Lower lobe of right lung (tissue), 2 donors: ENCODE results near the gene C19orf38. TPM values are rescaled to one million over a fixed set of nuclear protein-coding genes. Genes with fewer than 3 reads are reported as not detected.
A peak's percentile ranks its signal among the peaks of the same experiment; 100 is the strongest.
"Not testable (repeated sequence)": the region's sequence is repeated elsewhere in the genome, so short reads cannot be mapped to it uniquely, and the experiment has no call there.

Experiments
- ATAC-seq, 2 donors: fragments of 200-7000 bp; cut with Tn5 transposase; one replicate each; pipeline ENCODE4 v1.9.1; 2020 to 2022; ENCODE audit warnings: mild to moderate bottlenecking in 2 of 2, moderate library complexity in 2 of 2
- DNase-seq: peaks from one replicate; pipeline ENCODE4 v3.0.0-alpha.2; 2020
- H3K27ac ChIP-seq: fragments of 200-600 bp; one replicate; pipeline ENCODE4 v1.8.0; 2022
- H3K27me3 ChIP-seq: fragments of 200-600 bp; one replicate; pipeline ENCODE4 v1.8.0; 2022; ENCODE audit warnings: low read depth
- H3K36me3 ChIP-seq: fragments of 200-600 bp; one replicate; pipeline ENCODE4 v1.8.0; 2022; ENCODE audit warnings: mild to moderate bottlenecking
- H3K4me1 ChIP-seq: fragments of 200-600 bp; one replicate; pipeline ENCODE4 v1.8.0; 2022
- H3K4me3 ChIP-seq: fragments of 200-600 bp; one replicate; pipeline ENCODE4 v1.8.0; 2022; ENCODE audit warnings: mild to moderate bottlenecking
- H3K9me3 ChIP-seq: fragments of 200-600 bp; one replicate; pipeline ENCODE4 v1.8.0; 2022
- CTCF ChIP-seq: fragments of 200-600 bp; IDR thresholded peaks from one replicate; pipeline ENCODE4 v1.8.0; 2022; ENCODE audit warnings: antibody characterized with exemption, mild to moderate bottlenecking
- intact Hi-C: fragments of 100-400 bp; cut with DNase I; formaldehyde crosslinking; loops from one replicate; pipeline ENCODE4 v1.11.0; 2022
- total RNA-seq: library from RNA; stranded (reverse); fragmentation: NEBNext Ultra II Directional; extraction: Animal tissue kit (Norgen Biotek cat#: 25700); gene quantifications from one replicate; pipeline ENCODE4 v1.2.1, GENCODE V29; 2021
- donor health status: DM: no; HTN: yes; CAD: no; lungs with severe emphysema.

C19orf38 gene
- total RNA-seq, 1 donor from 2014 or later = 11.7 TPM

- Histone ChIP-seq H3K4me3 (peak within 1 kb of the TSS; percentile 68), H3K27ac (peak within 1 kb of the TSS; percentile 79), H3K36me3 (no peaks in the 10 kb centered on the region), H3K27me3 (no peaks in the 10 kb centered on the region), H3K9me3 (no peaks in the 10 kb centered on the region), H3K4me1 (peaks cover 14% of the 10 kb centered on the region)
- peak; percentile 59 for TF ChIP-seq CTCF
- intact Hi-C loops = no loop called here
- DNase-seq = peak; percentile 99
- ATAC-seq = peak; percentile 97 to 98
Observed at GRCh38 chr19:10870955-10871603, 22.9 kb downstream of the C19orf38 start, which contains the start of gene CARM1. TSS of gene CARM1 (plus strand) at chr19:10871553. CDS start at chr19:10871703, 150 bp downstream.

GRCh38 chr19:10871711-10872545 lies 23.7 kb downstream of the C19orf38 start:
- DNase-seq = peak; percentile 71
- Histone ChIP-seq H3K27me3 (no peaks in the 10 kb centered on the region), H3K4me1 (peaks cover 23% of the 10 kb centered on the region), H3K27ac (peak overlapping the region; percentile 79), H3K4me3 (peak overlapping the region; percentile 68), H3K9me3 (no peaks in the 10 kb centered on the region), H3K36me3 (no peaks in the 10 kb centered on the region)
- intact Hi-C loops = no loop called here
- no peak for ATAC-seq
- TF ChIP-seq CTCF = no peak

- ATAC-seq (no peak), DNase-seq (no peak)
- no peak for TF ChIP-seq CTCF
- intact Hi-C loops = no loop called here
- Histone ChIP-seq H3K9me3 (no peaks in the 10 kb centered on the region), H3K4me1 (peaks cover 30% of the 10 kb centered on the region), H3K27ac (peak overlapping the region; percentile 79), H3K4me3 (peak overlapping the region; percentile 68), H3K36me3 (no peaks in the 10 kb centered on the region), H3K27me3 (no peaks in the 10 kb centered on the region)
Observed at GRCh38 chr19:10872546-10873107, 24.4 kb downstream of the C19orf38 start.

- H3K36me3 ChIP-seq = no peaks in the 10 kb centered on the region
- H3K9me3 ChIP-seq = no peaks in the 10 kb centered on the region
- H3K4me1 ChIP-seq = peaks cover 33% of the 10 kb centered on the region
- DNase-seq (no peak), ATAC-seq (no peak)
- intact Hi-C loops = no loop called here
- H3K27me3 ChIP-seq = no peaks in the 10 kb centered on the region
- no peak for TF ChIP-seq CTCF
- no peak overlapping the region for H3K27ac ChIP-seq
- no peak overlapping the region for H3K4me3 ChIP-seq
Observed at GRCh38 chr19:10874024-10874423, 25.8 kb downstream of the C19orf38 start.

GRCh38 chr19:10876459-10877240 lies 28.4 kb downstream of the C19orf38 start:
- TF ChIP-seq CTCF = no peak
- Histone ChIP-seq H3K9me3 (no peaks in the 10 kb centered on the region), H3K36me3 (no peaks in the 10 kb centered on the region), H3K4me3 (no peak overlapping the region), H3K27ac (peak overlapping the region; percentile 33), H3K4me1 (peaks cover 33% of the 10 kb centered on the region), H3K27me3 (no peaks in the 10 kb centered on the region)
- no peak for DNase-seq
- intact Hi-C loops = no loop called here
- ATAC-seq = peak in 1 of 2 donors; percentile 31

- intact Hi-C loops, H3K36me3 ChIP-seq, H3K4me3 ChIP-seq, H3K27ac ChIP-seq, H3K27me3 ChIP-seq, ATAC-seq, DNase-seq, H3K9me3 ChIP-seq: not testable (repeated sequence)
- peaks cover 30% of the 10 kb centered on the region for H3K4me1 ChIP-seq
Observed at GRCh38 chr19:10877608-10878007, 29.4 kb downstream of the C19orf38 start.
